ENCODE results near the gene WWOX. TPM values are rescaled to one million over a fixed set of nuclear protein-coding genes. Genes with fewer than 3 reads are reported as not detected.

Gene WWOX
- total RNA-seq, 3 donors from 2014 or later = 11.7 to 18.0 (median 13.8) TPM

- DNase-seq = no peak
These were observed 975.5 kb downstream of the WWOX start for GRCh38 chr16:79074951-79075350.

GRCh38 chr16:79076047-79076767, 976.8 kb downstream of the WWOX start:
- Histone ChIP-seq H3K36me3 (ENCODE audit: low read depth) (no peaks in the 10 kb centered on the region), H3K9me3 (no peaks in the 10 kb centered on the region), H3K4me1 (ENCODE audit: low read depth) (no peaks in the 10 kb centered on the region), H3K4me3 (no peak overlapping the region)
- intact Hi-C loops (cut with DNase I, micrococcal nuclease) = no loop called here
- ATAC-seq = no peak
- TF ChIP-seq CTCF (IDR thresholded peaks at IDR 0.05) = no peak
- DNase-seq = no peak

More at GRCh38 chr16:79074951-79075350, 975.5 kb downstream of the WWOX start:
- no peak for TF ChIP-seq CTCF (IDR thresholded peaks at IDR 0.05)
- H3K4me1 ChIP-seq (ENCODE audit: low read depth) = no peaks in the 10 kb centered on the region
- H3K36me3 ChIP-seq (ENCODE audit: low read depth) = no peaks in the 10 kb centered on the region
- no peak overlapping the region for H3K4me3 ChIP-seq
- intact Hi-C loops (cut with DNase I, micrococcal nuclease) = no loop called here
- no peak for ATAC-seq
- H3K9me3 ChIP-seq = no peaks in the 10 kb centered on the region

- no peak for DNase-seq
- no peak overlapping the region for H3K4me3 ChIP-seq
- no peaks in the 10 kb centered on the region for H3K36me3 ChIP-seq (ENCODE audit: low read depth)
- no peak for TF ChIP-seq CTCF (IDR thresholded peaks at IDR 0.05)
- no peak for ATAC-seq
- H3K4me1 ChIP-seq (ENCODE audit: low read depth) = no peaks in the 10 kb centered on the region
- H3K9me3 ChIP-seq = no peaks in the 10 kb centered on the region
- intact Hi-C loops (cut with DNase I, micrococcal nuclease) = no loop called here
These were observed 977.9 kb downstream of the WWOX start for GRCh38 chr16:79077346-79077745.

GRCh38 chr16:79079656-79080420, 980.4 kb downstream of the WWOX start:
- no peak overlapping the region for H3K4me3 ChIP-seq
- ATAC-seq (no peak), DNase-seq (no peak)
- no peak for TF ChIP-seq CTCF (IDR thresholded peaks at IDR 0.05)
- H3K4me1 ChIP-seq (ENCODE audit: low read depth) = no peaks in the 10 kb centered on the region
- no peaks in the 10 kb centered on the region for H3K36me3 ChIP-seq (ENCODE audit: low read depth)
- intact Hi-C loops (cut with DNase I, micrococcal nuclease) = no loop called here
- H3K9me3 ChIP-seq = no peaks in the 10 kb centered on the region

DNA sequence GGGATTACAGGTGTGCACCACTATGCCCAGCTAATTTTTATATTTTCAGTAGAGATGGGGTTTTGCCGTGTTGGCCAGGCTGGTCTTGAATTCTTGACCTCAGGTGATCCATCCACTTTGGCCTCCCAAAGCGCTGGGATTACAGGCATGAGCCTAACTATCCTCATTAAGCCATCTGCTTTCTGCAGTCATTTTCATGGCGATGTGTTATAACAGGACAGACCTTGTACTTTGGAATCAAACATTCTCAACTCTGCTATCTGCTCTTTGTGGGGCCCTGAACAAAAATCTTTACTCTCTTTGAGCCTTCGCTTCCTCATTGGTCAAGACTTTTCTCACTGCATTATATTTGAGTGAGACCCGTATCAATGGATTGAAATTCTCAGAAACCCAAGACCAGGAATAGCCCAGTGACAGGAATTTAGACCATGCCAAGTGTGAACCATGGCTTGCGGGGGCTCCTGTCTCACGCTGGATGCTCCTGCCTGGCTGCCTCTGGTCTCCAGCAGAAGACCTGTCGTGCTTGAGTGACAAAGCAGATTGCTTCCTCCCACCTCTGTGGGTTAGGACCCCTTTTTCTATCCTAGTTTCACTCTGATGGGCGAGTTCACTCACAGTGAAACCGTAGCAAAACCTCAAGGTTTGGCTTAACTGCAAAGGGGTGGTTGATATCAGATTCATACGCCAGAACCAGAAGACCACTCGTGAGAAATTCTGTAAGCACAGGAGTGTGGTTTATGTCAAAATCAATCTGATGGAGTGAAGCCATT, 982.0 kb downstream of the WWOX start:
- H3K4me1 ChIP-seq (ENCODE audit: low read depth) = no peaks in the 10 kb centered on the region
- no peaks in the 10 kb centered on the region for H3K9me3 ChIP-seq
- no peak for TF ChIP-seq CTCF (IDR thresholded peaks at IDR 0.05)
- no peaks in the 10 kb centered on the region for H3K36me3 ChIP-seq (ENCODE audit: low read depth)
- no peak overlapping the region for H3K4me3 ChIP-seq
- ATAC-seq = peak; percentile 29
- intact Hi-C loops (cut with DNase I, micrococcal nuclease) = no loop called here
- DNase-seq = no peak
